Keratinocyte (primary cell): ENCODE data around the gene ALK.

ENCODE experiments used
- EZH2 ChIP-seq: IDR thresholded peaks from one replicate; pipeline ENCODE4 v1.6.1; 2012; ENCODE audit warnings: inconsistent platforms, mild to moderate bottlenecking, low read length, moderate library complexity
- TF ChIP-seq, protein P1 (sequence below), 3 experiments: IDR thresholded peaks in 1 of 3; conservative IDR thresholded peaks in 1 of 3; optimal IDR thresholded peaks in 1 of 3; 2 replicates in 2 of 3; 3 replicates in 1 of 3; pipeline versions ENCODE3 to v1.5.1; 2011; ENCODE audit warnings: low read length in 3 of 3, mild to moderate bottlenecking in 3 of 3, moderate library complexity in 2 of 3, control low read depth in 1 of 3, inconsistent platforms in 1 of 3; ENCODE audit not compliant: insufficient read depth in 2 of 3; ENCODE audit errors: extremely low read depth in 1 of 3

DNA sequence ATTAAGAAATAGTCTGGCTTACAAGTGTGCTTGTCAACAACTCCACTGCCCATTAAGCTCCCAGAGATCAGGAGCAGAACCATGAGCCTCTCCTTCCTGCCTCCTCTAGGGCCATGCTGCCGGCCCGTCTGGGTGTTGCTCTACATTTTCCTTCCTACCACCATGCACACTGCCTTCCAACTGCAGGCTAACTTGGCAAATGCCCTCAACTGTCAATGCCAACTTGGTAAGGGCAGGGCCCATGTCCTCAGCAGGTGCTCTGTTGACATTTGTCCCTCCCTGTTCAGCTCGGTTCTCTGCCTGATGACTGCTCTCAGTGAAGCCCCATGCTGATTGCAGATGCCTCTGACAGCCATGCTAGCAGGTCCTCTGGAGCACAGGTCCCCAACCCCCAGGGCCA lies 345.2 kb downstream of the ALK start:
- TF ChIP-seq, protein P1, sequence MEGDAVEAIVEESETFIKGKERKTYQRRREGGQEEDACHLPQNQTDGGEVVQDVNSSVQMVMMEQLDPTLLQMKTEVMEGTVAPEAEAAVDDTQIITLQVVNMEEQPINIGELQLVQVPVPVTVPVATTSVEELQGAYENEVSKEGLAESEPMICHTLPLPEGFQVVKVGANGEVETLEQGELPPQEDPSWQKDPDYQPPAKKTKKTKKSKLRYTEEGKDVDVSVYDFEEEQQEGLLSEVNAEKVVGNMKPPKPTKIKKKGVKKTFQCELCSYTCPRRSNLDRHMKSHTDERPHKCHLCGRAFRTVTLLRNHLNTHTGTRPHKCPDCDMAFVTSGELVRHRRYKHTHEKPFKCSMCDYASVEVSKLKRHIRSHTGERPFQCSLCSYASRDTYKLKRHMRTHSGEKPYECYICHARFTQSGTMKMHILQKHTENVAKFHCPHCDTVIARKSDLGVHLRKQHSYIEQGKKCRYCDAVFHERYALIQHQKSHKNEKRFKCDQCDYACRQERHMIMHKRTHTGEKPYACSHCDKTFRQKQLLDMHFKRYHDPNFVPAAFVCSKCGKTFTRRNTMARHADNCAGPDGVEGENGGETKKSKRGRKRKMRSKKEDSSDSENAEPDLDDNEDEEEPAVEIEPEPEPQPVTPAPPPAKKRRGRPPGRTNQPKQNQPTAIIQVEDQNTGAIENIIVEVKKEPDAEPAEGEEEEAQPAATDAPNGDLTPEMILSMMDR (optimal IDR thresholded peaks at IDR 0.05 in 1 of 3, IDR thresholded peaks at IDR 0.05 in 1 of 3, conservative IDR thresholded peaks at IDR 0.05 in 1 of 3; ENCODE audit: extremely low read depth in 1 of 3, insufficient read depth in 2 of 3, low read length in 3 of 3), result no peak
- no peak for TF ChIP-seq EZH2
